GM10266 (cell line): ENCODE data around the gene EDAR.

Experiments used
- DNase-seq: peaks from one replicate; pipeline ENCODE4 v3.0.0; 2012; ENCODE audit errors: extremely low spot score
- CTCF ChIP-seq: IDR thresholded peaks from 2 replicates; pipeline ENCODE4 v1.5.1; 2012; ENCODE audit warnings: mild to moderate bottlenecking, low read depth; ENCODE audit not compliant: control insufficient read depth, insufficient read depth; ENCODE audit errors: missing control alignments

Gene EDAR

GRCh38 chr2:108911807-108912628 lies 77.0 kb downstream of the EDAR start:
- no peak for DNase-seq
- no peak for TF ChIP-seq CTCF

GRCh38 chr2:108911401-108911800 lies 77.6 kb downstream of the EDAR start:
- no peak for DNase-seq
- TF ChIP-seq CTCF, result no peak

DNA sequence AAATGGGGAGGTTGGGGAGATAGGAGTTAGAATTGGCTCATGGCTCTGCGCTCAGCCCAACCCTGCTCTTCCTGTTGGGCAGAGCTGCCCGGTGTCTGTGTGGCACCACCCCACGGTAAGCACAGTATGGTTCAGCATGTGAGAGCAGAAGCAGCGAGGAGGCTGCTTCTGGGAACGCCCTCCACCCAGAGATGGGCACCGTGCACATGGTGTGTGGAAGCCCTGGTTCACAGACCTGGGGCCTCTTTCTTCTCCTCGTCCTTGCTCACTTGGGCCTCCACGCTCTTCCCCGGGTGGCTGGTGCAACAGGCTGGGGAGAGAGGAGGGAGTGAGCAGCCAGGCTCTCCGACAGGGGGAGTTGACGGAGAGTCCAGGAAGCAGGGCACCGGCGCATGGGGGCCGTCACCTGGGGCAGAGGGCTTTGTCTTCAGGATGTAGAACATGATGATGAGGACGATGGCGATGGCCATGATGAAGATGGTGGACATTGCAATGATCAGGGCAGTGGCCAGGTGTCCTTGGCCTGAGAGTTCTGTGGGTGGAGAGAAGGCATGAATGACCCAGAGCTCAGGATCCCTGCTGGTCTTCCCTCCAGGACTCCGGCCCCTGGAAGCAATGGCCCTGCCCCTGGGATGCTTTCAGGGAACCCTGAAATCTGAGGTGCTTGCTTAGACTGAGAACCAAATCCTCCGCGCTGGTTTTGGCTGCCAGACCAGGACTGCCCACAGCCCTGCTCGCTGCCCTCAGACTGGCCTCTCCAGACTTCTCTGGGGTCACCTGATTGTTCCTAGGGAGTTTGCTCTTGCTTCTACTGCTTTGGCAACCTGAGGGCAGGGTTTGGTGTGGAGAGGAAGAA lies 78.3 kb downstream of the EDAR start:
- no peak for DNase-seq
- no peak for TF ChIP-seq CTCF

- TF ChIP-seq CTCF, result no peak
- DNase-seq, result no peak
Measured at GRCh38 chr2:108910011-108910431, 79.0 kb downstream of the EDAR start.

DNA sequence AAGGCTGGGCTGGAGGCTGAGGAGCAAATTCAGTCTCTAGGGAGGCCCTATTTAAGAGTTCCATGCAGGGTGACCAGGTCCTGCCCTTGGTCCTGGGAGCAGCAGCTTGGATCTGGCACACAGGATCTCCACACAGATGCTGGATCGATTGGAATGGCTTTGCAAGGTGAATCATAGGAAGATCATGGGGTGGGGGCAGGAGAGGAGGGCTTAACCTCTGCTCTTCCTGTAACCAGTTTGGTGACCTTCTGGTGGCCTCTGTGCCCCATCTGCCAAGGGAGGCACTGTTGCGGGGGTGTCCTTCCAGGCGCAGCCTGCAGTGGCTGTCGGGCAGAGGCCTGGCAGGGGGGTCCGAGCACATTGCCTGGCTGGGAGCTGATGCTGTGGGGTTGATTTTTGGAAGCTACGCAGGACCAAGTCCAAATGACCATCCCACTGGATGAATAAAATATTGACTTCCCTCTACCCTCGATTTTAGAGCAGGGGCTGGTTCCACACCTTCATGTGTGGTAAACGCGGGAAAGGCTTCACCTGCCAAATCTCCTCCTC lies 79.7 kb downstream of the EDAR start:
- TF ChIP-seq CTCF, result no peak
- DNase-seq, result no peak

DNA sequence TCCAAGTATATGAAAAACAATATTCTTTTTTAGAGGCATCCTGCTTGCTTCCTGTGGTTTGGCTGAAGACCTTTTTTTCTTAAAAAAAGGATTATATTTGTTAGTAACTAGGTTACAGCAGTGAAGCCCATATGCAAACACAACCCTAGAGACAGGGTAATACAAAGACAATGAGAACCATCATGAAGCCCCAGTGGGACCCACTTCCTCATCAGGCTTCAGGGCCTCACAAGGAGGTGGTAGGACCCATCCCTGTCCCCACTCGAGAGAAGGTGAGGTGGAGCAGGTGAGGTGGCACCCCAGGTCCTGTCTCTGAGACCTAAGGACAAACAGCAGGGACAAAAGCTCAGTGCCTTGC lies 80.3 kb downstream of the EDAR start:
- DNase-seq, result no peak
- no peak for TF ChIP-seq CTCF
